ENCODE data around the gene MAP10.

Gene MAP10

DNA sequence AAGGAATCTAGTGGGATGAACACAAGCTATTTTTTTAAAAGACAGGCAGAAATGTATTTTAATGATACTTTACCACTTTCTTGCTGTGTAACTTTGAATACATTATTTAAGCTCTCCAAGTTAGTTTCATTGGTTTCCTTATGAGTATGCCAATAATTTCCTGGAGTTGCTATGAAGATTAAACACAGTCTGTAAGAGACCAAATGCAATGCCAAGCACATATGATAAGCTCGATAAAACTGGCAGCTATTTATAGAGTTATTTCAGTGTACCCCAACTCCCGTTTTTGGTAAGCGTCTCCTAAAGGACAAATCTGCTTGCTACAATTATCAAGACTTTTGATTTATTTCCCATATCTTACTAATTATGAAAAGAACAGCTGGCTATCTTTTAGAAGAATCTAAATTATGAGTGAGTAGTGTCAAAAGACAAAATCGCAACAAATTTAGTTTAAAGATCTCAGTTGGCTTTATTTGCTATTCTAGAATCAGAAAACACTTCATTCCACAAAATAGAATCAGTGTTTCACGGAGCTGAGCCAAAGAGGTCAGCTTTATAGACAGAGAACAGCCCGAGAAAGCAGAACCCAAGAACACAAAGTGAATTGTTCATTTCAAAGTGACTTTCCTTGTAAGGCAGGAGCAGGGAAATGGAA is 7.2 kb upstream of the MAP10 start:
- no peak for DNase-seq

DNA sequence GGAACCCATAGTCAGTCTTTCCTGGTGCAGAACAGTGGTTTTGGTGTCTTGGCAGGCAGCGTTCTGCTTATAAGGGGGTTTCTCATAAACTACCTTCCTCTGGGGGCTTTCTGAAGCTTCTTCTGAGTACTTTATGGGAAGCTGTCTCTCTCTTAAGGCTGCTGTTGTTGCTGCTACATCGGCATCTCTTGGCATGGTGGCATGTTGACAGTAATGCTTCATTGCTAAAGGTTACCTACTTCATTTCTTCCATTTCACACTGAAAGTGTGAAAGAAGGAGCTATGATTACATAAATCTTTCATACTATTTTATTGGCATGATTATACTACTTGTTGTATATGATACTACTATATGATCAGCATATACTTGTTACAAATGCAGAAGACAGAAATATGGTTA is 6.3 kb upstream of the MAP10 start:
- no peak for DNase-seq

DNA sequence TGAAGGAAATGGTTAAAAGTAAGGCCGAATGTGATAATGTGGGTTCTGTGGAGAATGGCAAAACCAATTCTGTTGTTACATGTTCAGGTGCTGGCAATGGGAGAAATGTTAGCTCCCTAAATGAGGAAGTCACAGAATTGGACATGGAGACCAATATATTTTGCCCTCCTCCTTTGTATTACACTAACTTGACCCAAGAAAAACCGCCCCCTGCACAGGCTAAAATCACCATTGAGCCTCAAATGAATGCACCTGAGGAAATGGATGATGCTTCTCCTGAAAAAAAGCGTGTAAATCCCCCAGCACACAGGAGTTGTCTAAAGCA is 932 bp downstream of the MAP10 start:
- no peak for DNase-seq

DNA sequence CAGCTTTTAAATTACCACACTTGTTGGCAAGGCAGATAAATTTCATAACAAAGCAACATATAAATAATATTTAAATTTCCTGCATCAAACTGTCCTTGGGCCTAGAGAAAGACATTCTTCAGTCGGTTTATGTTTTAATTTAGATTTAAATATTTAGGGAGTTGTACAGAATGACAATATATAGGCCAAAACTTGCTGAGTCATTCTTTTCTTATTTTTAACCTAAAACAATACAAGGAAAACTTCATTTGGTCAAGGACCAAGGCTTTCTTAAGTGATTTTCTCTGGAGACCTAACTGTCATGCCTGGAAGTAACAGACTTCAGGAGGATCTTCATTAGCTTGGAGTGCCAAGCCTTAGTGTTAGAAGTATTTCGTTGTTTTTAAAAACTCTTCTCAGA is 5.6 kb downstream of the MAP10 start:
- DNase-seq, result no peak

DNA sequence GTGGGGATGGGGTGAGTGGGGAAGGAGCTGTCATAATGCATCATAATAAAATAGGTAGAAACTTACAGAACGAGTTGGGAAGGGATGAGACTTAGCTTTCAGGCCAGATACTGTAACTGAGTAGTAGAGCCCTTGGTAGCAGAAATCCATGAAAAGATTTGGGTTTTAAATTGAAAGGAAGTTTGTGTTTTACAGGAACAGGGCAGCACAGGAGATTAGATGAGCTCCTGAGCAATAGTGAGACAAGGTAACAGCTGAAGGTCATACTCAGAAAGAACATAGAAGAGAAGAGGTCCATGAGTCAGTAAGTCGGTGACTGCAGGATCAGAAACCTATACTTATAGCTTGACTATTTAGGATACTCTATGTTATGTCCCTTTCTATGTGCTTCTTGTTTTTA is 7.3 kb downstream of the MAP10 start:
- no peak for DNase-seq

DNA sequence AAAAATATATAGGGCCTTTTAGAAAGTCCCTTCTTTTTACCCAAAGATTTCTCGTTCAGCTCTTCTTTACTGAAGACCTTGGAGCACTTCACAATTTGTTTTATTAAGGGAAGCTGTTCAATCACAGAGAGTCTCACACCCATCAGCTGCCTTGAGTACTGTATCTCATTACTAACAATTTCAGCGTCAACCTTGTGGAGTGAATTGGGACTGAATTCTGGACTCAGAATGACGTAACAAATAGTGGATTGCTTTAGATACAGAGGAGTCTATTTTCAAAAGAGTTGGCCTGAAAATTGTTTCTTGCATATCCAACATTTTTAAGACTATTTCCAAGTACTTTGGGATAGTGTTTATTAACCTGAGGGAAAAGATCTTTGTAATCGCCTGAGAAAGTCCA is 7.9 kb downstream of the MAP10 start:
- DNase-seq, result no peak

DNA sequence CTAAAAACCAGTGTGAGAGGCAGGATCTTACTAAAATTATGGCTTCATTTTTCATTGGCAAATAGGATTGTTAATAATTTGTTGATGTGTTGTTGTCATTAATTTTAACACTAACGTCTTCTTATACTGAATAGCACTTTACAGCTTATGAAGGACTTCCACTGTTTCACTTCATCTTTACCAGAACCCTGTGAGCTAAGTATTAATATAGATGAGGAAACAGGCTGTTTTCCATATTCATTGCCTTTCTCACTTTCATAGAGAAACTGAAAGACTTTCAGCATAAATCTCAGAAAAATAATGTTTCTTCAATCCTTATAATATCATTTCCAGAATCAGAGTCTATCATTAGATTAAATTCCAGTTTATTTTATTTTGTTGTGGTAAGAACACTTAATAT is 8.5 kb downstream of the MAP10 start:
- DNase-seq, result no peak

DNA sequence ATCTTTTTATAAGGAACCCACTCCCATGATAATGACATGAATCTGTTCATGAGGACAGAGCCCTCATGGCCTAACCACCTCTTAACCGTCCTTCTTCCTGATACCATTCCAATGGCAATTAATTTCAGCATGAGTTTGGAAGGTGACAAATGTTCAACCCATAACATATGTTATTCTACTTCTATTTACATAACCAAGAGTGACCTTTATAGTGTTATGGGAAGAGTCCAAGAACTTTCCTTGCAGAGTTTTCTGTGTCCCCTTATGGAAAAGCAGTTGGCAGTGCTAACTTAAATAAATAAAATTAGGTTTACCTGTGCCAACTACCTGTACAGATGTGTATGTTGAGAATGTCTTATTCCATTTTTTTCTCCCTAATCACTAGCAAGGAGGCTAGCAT is 11.1 kb downstream of the MAP10 start:
- no peak for DNase-seq

DNA sequence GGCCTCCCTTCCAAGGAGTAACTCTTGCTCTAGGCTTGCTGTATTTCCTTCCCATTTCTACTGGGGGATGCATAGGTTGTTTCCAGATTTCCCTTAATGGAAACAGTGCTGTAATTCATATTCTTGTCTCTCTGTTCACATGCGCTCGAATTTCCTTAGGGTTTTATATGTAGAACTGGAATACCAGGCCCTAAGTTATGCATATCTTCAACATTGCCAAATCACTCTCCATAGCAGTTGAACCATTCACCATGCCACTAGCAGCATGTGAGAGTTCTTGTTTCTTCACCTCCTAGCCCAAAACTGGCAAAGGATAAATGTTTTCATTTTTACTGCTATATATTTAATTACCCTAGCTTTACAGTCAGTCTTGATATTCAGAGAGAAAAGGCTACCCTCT is 12.8 kb downstream of the MAP10 start:
- DNase-seq, result no peak

DNA sequence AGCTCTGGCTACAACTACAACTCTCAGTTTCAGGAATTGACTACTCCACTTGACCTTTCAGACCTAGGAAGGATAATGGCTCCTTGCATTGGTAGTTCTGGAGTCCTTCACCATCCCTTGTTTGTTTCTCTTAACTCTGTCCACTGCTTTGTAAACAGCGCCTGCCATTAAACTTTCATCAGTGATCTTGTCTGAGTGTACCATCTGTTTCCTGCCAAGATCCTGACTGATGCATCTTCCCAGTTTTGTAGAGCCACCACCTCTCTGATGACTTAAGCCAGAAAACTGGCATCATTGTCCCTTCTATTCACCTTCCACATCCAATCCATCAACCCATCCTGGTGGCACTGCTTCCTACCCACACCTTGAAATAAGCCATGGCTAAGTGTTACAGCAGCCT is 15.2 kb downstream of the MAP10 start:
- DNase-seq, result no peak

DNA sequence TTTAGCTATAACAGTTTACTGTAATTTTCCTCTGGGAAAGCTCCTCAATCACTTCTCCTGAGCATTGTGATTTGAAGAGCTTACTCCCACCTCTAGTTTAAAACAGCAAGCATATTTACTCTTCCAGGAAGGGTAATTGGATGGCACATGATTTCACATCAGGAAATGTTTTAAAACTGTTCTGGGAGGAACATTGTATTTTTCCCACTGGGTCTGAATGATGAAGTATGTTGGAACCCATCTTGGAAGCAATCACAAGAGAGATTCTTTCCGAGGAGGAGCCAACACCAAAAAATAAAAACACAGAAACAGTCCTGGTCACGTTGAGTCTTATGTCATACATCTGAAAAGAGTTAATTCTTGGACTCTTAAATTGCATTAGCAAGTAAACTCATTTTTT is 17.3 kb downstream of the MAP10 start:
- DNase-seq, result no peak

DNA sequence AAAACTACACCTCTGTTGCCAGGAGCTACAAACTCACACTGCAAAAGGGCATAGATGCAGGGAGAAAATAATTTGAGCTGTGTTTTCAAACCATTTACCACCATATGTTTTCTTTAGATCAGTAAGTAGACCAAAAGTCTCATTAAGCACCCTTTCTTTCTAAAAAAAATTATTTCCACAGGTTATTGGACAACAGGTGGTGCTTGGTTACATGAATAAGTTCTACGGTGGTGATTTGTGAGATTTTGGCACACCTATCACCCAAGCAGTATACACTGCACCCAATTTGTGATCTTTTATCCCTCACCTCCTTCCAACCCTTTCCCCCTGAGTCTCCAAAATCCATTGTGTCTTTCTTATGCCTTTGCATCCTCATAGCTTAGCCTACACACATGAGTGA is 21.1 kb downstream of the MAP10 start:
- DNase-seq, result no peak

DNA sequence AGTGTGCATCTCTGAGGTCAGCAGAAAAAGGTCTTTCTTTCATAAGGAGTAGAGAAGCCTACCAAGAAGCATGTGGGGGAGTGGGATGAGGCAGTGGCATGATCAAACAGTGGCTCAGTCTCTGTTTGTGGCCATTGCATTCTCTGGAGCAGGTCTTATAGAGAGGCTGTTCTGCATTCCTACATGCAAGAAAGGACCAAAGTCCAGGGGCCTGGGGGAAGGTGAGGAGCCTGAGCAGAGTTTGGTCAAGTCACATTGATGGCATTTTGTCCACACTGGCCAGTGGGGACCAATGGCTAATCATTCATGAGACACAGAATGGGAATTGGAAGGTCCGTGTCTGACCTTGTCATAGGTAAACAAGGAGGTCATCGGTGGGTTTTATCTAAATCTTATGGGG is 25.4 kb downstream of the MAP10 start:
- no peak for DNase-seq

DNA sequence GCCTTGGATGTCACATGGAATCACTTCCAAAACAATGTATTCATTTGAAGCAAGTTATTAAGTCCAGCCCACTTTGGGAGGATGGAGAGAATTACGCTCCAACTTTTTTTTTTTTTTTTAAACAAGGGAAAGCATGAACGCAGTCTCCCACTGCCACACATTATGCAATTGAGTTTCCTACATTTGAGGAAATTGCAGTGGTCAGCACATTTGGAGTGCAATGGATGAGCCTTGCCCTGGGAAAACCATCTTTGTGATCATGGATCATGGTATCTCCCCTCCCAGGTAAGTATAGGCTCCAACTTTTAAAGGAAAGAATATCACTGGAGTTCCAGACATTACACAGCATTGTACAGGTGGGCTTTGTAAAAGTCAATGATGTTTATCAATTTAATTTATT is 26.7 kb downstream of the MAP10 start:
- DNase-seq, result no peak

DNA sequence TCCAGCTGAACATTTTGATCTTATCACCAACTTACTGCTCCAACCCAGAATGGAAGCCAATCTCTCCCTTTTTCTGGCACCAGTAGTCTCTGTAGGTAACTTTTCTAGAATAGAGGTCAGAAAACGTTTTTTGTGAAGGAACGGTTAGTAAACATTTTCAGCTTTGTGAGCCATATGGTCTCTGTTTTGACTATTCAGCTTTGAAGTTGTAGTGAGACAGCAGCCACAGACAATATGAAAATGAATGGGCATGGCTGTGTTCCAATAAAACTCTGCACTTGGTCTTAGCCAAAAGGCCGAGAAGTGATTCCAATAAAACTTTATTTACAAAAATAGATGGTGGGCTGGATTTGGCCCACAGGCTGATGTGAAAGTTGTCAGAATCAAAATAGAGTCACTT is 28.9 kb downstream of the MAP10 start:
- no peak for DNase-seq

DNA sequence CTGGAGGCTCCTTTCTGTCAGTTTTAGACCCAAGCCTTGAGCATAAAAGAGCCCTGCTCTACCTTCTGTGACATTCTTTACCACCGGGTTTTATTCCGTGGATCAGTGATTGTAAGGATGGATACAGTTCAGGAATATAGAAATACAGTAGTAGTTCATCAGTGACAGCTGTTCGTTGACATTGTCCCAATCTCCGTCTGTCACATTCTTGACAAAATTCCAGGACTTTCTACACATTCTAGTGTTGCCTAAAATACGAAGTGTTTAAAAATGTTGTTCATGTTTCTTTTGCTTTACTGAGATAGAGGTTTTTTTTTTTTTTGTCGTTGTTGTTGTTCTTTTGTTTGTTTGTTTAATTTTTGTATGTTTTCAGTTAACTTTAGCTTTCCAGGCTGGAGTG is 29.9 kb downstream of the MAP10 start:
- DNase-seq, result no peak

DNA sequence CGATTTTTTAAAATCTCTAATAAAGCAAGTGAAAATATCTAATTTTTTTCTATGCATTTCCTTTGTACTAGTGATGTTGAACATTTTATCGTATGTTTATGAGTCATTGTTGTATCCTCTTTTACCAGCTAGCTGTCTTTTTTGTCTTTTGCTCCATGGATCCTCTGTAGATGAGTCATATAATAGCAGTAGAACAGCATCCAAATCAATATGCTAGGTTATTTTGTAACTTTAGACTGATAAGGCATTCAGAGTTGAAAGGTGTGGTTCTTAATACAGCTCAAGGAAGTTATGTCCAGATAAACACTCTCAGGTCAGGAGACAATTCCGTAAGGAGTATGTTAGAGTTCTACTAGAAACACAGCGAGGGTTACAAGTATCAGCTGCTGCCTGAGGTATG is 31.9 kb downstream of the MAP10 start:
- no peak for DNase-seq

DNA sequence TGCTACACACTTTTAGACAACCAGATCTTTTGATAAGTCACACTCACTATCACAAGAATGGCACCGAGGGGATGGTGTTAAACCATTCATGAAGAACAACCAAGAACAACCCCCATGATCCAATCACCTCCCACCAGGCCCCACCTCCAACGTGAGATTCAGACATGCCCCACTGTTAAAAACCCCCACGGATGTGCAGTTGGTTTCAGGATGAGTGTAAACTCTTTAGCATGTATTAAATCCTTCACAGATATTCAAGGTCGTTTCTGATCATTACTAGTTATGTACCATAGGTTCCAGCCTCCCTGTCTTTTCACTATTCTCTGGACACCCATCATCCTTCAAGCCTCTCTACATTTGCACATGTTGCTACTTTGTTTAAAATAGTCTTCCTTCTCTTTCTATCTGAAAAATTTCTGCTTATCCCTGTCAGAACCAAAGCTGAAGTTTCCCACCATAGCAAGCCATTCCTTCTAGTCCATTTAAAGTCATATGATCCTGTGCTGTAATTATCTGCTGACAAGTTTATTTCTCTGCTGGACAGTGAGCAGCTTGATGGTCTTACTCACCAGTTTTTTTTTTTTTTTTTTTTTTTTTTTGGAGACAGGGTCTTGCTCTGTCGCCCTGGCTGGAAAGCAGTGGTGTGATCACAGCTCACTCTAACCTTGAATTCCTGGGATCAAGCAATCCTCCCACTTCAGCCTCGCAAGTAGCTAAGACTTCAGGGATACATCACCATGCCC is 36.8 kb downstream of the MAP10 start:
- no peak for DNase-seq

DNA sequence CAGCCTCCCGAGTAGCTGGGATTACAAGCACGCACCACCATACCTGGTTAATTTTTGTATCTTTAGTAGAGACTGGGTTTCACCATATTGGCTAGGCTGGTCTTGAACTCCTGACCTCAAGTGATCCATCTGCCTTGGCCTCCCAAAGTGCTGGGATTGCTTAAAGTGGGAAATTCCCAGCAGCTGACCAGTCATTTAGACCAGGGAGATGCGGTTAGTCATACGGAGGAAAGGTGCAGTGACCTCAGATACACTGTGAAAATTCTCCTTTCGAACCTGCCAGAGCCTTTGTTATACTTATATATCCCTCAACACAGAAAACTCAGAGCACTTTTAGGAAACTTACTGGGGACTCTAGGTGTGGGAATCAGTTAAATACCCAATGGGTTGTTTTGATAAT is 39.6 kb downstream of the MAP10 start:
- no peak for DNase-seq

DNA sequence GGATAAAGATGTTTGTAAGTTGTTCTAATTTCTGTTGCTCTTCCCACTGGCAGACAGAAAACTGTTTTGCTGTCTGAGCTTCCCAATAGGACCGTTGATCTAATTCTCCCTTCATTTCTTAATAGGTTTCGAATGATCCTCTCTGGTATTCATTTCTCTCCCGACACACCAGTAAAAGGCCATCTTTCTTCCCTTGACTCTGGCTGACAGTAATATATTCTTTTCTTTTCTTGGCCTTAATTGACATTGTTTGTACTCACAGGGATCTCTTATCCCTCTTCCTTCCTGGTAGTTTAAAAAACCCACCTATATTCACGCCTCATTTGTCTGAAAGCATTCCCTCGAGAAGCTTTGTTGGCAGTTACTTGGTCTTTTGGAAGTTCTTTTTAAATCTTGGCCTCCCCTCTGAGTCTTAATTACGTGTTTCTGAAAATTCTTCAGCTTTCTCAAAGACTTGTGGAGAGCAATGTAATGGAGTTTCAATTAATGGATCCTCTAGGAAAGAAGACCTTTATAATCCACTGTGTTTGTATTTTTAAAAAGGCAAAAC is 40.3 kb downstream of the MAP10 start:
- DNase-seq, result no peak

DNA sequence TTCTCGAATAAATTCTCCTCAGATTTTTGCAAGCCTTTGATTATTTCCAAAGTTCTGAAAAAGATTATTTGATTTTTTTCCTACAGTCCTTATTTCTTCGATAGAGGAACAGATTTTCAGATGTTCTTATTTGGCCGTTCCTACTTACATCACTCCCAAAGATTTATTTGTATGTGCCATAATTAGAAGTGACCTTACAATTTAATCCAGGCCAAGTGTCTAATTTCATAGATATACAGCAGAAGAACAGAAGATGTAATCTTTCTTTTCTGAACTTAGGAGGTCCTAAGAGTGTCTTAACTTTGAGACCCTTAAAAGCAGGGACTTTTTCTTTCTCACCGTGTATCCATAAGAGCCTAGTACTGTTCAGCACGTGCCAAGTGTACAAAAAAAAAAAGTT is 46.3 kb downstream of the MAP10 start:
- DNase-seq, result no peak

DNA sequence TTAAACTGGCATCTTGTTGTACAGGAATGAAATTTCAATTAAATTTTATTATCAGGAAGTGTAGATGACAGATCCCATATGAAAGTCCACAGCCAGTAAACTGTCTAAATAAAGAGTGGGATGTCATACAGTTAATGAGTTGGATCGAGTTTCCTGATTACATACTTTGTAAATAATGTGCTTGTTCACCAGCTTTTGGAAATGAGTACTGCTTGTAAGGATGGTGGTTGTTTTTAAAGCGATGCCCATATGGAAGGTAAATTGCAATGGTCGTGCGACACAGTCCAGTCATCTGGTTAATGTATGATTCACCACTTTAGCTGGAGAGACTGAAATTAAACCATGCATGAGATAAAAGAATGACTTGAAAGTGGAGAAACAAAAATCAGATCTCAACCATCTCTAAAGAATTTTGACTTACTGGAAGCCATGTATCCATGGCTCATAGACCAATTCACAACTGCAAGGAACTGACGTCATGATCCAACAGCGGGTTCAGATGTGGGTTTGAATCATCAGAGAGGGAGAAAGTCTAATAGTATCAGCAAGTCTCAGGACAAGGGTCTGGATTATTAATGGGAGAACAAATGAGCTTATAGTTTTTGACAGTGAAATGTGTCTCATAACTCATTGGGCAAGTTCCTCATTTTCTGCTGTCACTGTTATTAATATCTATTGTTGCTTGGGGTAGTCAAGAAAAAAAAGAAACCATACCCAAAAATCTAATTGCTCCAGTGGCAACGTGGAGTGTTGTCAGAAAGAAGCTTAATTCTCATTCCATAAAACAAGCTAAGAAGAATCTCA is 49.0 kb downstream of the MAP10 start:
- DNase-seq, result no peak

DNA sequence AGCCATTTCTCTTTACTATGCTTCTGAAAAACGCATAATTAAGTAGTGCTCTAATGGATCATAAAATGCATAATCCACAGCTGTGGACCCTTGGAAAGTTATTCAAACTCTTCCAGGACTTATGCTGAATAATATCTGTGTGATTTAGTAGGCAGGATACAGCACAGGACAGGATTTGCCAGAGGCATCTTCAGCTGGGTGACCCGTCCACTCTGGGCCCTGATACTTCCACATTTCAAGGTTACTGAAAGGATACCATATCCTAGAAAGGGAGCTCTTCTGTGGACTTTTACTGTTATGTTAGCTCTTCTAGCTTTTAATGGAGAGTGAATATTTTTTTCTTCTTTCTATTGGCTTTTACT is 49.6 kb downstream of the MAP10 start:
- DNase-seq, result no peak

DNA sequence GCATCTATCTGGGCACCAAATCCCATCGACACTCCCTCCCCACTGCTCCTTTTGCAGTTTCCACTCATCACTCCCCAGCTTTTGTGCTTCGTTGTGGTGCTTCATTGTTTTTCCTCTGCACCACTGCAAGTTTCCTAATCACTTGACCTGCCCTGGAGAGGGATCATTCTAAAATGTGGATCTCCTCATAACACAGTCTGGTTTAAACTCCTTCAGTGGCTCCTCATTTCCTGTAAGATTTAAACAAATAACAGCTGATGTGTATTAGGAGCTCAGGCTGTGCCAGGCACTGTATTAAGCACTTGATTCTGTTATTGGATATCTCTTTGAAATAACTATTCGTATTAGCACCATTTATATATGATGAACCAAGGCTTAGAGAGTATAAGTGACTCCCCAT is 51.3 kb downstream of the MAP10 start:
- DNase-seq, result no peak

All from CD4-positive, alpha-beta T cell treated with Interleukin-4 for 4 hours (primary cell).